PFSK-1 (cell line): ENCODE measurements around the gene ADAMTS4.

Experiments used
- POLR2AphosphoS5 ChIP-seq: IDR thresholded peaks from 2 replicates; pipeline ENCODE4 v1.6.1; 2012; ENCODE audit warnings: low read depth, mild to moderate bottlenecking, control low read depth, low read length, moderate library complexity
- SIN3A ChIP-seq: IDR thresholded peaks from 2 replicates; pipeline ENCODE4 v1.6.1; 2012; ENCODE audit warnings: mild to moderate bottlenecking, low read length, moderate library complexity, borderline replicate concordance; ENCODE audit not compliant: insufficient read depth
- TAF1 ChIP-seq: IDR thresholded peaks from 2 replicates; pipeline ENCODE4 v1.6.1; 2012; ENCODE audit warnings: low read length, control low read depth, borderline replicate concordance; ENCODE audit not compliant: insufficient read depth

- no peak for TF ChIP-seq TAF1
- TF ChIP-seq POLR2AphosphoS5: no peak
- TF ChIP-seq SIN3A: no peak
Observed at GRCh38 chr1:161242313-161242712, 43.5 kb upstream of the ADAMTS4 start.
